ENCODE results near the gene FIBP. TPM values are rescaled to one million over a fixed set of nuclear protein-coding genes. Genes with fewer than 3 reads are reported as not detected.
A peak's percentile ranks its signal among the peaks of the same experiment; 100 is the strongest.
"Not testable (repeated sequence)": the region's sequence is repeated elsewhere in the genome, so short reads cannot be mapped to it uniquely, and the experiment has no call there.

FIBP gene
- total RNA-seq, 2 experiments from 2014 or later, result 95.4 to 121 TPM

DNA sequence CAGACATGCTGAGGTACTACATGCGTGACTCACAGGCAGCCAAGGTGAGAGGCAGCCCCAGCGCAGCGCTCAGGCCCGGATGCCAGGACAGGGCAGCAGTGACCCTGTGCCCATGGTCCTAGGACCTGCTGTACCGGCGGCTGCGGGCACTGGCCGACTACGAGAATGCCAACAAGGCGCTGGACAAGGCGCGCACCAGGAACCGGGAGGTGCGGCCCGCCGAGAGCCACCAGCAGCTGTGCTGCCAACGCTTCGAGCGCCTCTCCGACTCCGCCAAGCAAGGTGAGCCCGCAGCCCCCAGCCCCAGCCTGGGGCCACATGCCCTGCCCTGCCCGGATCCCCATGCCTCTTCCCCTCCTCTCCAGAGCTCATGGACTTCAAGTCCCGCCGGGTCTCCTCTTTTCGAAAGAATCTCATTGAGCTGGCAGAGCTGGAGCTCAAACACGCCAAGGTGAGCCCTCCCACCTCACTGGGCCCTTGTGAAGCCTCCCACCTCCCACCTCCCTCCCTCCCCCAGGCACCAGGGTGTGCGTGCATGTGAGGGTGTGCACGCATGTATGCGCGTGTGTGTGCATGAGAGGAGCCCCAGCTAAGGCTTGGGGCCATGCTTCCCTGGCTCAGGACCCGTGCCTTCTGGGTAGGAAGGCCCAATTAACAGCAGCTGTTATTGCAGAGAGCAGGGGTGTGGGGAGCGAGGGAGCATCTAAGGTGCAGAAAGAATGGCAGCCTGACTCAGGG is 35.6 kb downstream of the FIBP start:
- peaks cover 53% of the 10 kb centered on the region for H3K36me3 Mint-ChIP-seq (ENCODE audit: low read depth)
- H3K27ac Mint-ChIP-seq, result no peak overlapping the region
- peaks cover 26% of the 10 kb centered on the region for H3K4me1 Mint-ChIP-seq
- intact Hi-C loops (cut with DNase I, micrococcal nuclease), result no loop called here
- DNase-seq (no peak), ATAC-seq (no peak)
- no peaks in the 10 kb centered on the region for H3K27me3 Mint-ChIP-seq
- POLR2A ChIA-PET, result interaction anchor here (0.6 to 1.4 kb wide), 7 partner anchors 19 to 317 kb away, joined by 3 to 4 read pairs (median 3); partner anchors contain the start of gene SNX32
- peaks cover 3% of the 10 kb centered on the region for H3K9me3 Mint-ChIP-seq (ENCODE audit: low read depth)
- CTCF ChIA-PET, result interaction anchor here (0.8 to 2.0 kb wide), 8 partner anchors 7 to 189 kb away, joined by 3 to 14 read pairs (median 3); partner anchors contain the start of genes BANF1 and MUS81
- H3K4me3 Mint-ChIP-seq, result no peak overlapping the region

DNA sequence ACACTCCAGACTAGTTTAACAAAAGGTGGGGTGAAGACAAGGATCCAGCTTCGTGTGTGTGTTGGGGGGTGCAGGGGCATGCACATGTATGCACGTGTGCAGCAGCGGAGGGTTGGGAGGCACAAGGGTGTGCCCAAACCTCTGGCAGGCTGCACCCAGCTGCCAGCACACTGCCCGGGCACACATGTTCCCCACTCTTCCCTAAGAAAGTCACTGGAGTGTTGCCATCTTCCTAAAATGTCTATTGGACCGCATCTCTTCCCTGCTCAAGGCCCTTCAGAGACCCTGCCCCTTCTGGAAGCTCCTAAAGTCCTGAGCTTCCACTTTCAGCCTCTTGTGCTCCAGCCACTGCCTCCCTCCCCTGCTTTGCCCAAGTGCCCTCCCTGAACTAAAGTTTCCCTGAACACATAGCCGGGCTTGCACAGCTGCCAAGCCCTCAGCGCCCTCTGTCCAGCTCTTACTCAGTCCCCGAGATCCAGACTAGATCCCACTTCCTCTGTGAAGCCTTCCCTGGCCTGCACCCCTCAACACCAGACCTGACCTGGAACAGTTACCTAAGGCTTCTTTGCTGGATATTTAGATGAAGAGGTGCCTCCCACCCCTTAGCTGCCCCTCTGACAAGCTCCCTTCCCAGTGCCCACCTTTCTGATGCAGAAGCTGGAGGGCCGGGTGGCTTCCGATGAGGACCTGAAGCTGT is 36.3 kb downstream of the FIBP start:
- Mint-ChIP-seq H3K36me3 (ENCODE audit: low read depth) (peaks cover 53% of the 10 kb centered on the region), H3K4me3 (no peak overlapping the region), H3K9me3 (ENCODE audit: low read depth) (peaks cover 3% of the 10 kb centered on the region), H3K27ac (no peak overlapping the region), H3K27me3 (no peaks in the 10 kb centered on the region), H3K4me1 (peaks cover 26% of the 10 kb centered on the region)
- no peak for DNase-seq
- ATAC-seq, result no peak
- intact Hi-C loops (cut with DNase I, micrococcal nuclease), result no loop called here
- CTCF ChIA-PET, result interaction anchor here (0.6 to 2.0 kb wide), 12 partner anchors 8 to 224 kb away, joined by 3 to 14 read pairs (median 3); partner anchors contain the start of genes BANF1 and MUS81
- POLR2A ChIA-PET, result interaction anchor here (0.8 to 1.4 kb wide), 7 partner anchors 9 to 316 kb away, joined by 3 to 6 read pairs (median 3); partner anchors contain the start of gene SNX32

DNA sequence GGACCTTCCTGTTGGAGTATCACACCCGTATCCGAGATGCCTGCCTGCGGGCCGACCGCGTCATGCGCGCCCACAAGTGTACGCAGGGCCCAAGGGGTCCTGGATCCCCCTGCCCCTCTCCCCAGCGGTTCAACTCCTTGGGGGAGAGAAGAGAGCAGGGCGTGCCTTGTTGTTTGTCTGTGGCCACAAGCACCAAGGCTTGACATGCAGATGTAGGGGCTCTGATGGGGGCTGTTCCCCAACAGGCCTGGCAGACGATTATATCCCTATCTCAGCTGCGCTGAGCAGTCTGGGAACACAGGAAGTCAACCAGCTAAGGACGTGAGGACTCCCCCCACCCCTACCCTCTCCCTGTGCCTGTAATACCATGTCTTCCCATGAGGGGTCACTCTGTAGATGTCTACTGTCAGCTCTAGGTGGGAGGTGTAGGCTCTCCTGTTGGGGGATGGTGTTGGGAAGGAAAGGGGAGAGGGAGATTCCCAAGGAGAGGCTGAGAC is 37.1 kb downstream of the FIBP start:
- Mint-ChIP-seq H3K4me3 (no peak overlapping the region), H3K27me3 (no peaks in the 10 kb centered on the region), H3K4me1 (peaks cover 19% of the 10 kb centered on the region), H3K36me3 (ENCODE audit: low read depth) (peaks cover 45% of the 10 kb centered on the region), H3K9me3 (ENCODE audit: low read depth) (peaks cover 3% of the 10 kb centered on the region), H3K27ac (no peak overlapping the region)
- DNase-seq, result no peak
- ChIA-PET CTCF (interaction anchor here (0.5 to 3.1 kb wide), 11 partner anchors 9 to 1383 kb away, joined by 3 to 14 read pairs (median 3); partner anchors contain the start of gene MUS81), POLR2A (interaction anchor here (1.2 to 2.5 kb wide), 4 partner anchors 8 to 107 kb away, joined by 3 to 8 read pairs (median 4); no protein-coding TSS in a partner anchor)
- intact Hi-C loops (cut with DNase I, micrococcal nuclease), result no loop called here
- peak; percentile 45 for ATAC-seq

DNA sequence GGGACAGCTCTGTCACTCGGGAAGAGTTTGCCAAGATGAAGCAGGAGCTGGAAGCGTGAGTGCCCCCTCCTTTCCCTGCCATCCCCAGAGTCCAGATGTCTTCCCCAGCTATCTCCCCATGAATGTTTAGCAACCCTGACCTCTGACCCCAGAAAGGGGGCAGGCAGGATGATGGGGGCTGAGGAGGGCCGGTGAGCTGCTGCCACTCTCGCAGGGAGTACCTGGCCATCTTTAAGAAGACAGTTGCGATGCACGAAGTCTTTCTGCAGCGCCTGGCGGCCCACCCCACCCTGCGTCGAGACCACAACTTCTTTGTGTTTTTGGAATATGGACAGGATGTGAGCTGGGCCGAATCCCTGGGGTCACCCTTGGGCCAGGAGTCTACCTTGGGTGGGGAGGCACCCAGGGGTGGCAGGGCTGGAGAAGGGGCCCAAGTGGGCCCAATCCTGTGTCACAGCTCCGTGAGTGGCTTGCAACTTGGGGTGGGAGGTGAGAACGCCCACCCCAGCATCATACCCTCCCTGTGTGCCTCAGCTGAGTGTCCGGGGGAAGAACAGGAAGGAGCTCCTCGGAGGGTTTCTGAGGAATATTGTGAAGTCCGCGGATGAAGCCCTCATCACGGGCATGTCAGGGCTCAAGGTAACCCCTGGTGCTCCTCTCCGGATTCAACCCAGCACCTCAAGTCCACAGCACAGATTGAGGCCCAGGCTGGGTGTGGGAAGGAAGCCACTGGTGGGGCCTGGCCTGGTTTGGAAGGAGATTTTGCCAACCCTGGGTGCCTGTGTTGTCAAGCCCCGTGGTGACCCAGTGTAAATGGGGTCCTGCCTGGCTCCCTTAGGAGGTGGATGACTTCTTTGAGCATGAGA is 37.8 kb downstream of the FIBP start:
- ChIA-PET CTCF (interaction anchor here (0.5 to 3.1 kb wide), 10 partner anchors 9 to 1383 kb away, joined by 3 to 14 read pairs (median 4); partner anchors contain the start of genes KAT5 and MUS81), POLR2A (interaction anchor here (1.3 to 2.5 kb wide), 2 partner anchors 9 to 11 kb away, joined by 6 to 8 read pairs; no protein-coding TSS in a partner anchor)
- no peak for DNase-seq
- H3K27ac Mint-ChIP-seq, result no peak overlapping the region
- H3K36me3 Mint-ChIP-seq (ENCODE audit: low read depth), result peaks cover 38% of the 10 kb centered on the region
- intact Hi-C loops (cut with DNase I, micrococcal nuclease), result no loop called here
- no peak overlapping the region for H3K4me3 Mint-ChIP-seq
- peaks cover 12% of the 10 kb centered on the region for H3K4me1 Mint-ChIP-seq
- no peaks in the 10 kb centered on the region for H3K27me3 Mint-ChIP-seq
- no peak for ATAC-seq
- H3K9me3 Mint-ChIP-seq (ENCODE audit: low read depth), result peaks cover 3% of the 10 kb centered on the region

DNA sequence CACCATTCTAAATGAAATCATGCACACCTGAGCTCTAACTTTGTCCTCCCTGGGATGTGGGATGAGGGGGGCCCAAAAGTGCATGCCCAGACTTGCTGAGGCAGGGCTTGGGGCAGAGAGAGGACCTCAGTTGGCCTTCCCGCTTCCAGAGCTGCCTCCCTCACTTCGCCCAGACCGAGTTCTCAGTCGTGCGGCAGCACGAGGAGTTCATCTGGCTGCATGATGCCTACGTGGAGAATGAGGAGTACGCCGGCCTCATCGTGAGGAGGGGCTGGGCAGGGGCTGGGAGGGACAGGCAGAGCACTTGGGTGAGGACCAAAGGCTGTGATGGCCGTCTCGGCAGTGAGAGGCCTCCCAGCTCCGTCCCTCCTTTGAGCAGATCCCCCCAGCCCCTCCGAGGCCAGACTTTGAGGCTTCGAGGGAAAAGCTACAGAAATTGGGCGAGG is 38.5 kb downstream of the FIBP start:
- ATAC-seq (no peak), DNase-seq (no peak)
- Mint-ChIP-seq H3K9me3 (ENCODE audit: low read depth) (peaks cover 3% of the 10 kb centered on the region), H3K4me1 (peaks cover 7% of the 10 kb centered on the region), H3K4me3 (no peak overlapping the region), H3K36me3 (ENCODE audit: low read depth) (peaks cover 34% of the 10 kb centered on the region), H3K27me3 (no peaks in the 10 kb centered on the region), H3K27ac (no peak overlapping the region)
- ChIA-PET POLR2A (interaction anchor here (2.5 kb wide), 1 partner anchor 9 kb away, joined by 8 read pairs; no protein-coding TSS in a partner anchor), CTCF (interaction anchor here (1.1 to 3.1 kb wide), 6 partner anchors 10 to 197 kb away, joined by 3 to 11 read pairs (median 6); partner anchors contain the start of genes KAT5 and MUS81)
- intact Hi-C loops (cut with DNase I, micrococcal nuclease), result no loop called here

DNA sequence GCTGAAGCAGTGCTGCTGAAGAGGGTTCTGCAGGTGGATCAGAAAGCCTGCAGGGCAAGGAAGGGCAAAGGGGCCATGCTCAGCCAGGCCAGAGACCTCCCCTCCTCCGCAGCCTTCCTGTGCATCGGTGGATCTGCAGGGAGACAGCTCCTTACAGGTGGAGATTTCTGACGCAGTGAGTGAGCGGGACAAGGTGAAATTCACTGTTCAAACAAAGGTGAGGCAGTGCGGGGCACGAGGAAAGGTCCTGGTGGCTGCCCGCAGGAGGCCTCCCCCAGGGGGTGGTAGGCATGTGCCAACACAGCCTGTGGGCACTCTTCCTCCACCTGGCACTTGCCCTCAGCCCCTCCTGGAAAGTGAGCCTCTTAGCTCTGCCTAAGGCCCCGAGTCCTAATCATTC is 38.9 kb downstream of the FIBP start:
- H3K9me3 Mint-ChIP-seq (ENCODE audit: low read depth), result peaks cover 3% of the 10 kb centered on the region
- intact Hi-C loops (cut with DNase I, micrococcal nuclease), result no loop called here
- ATAC-seq (no peak), DNase-seq (no peak)
- no peaks in the 10 kb centered on the region for H3K27me3 Mint-ChIP-seq
- H3K4me1 Mint-ChIP-seq, result peaks cover 2% of the 10 kb centered on the region
- H3K4me3 Mint-ChIP-seq, result no peak overlapping the region
- H3K36me3 Mint-ChIP-seq (ENCODE audit: low read depth), result peaks cover 29% of the 10 kb centered on the region
- CTCF ChIA-PET, result interaction anchor here (0.9 to 3.1 kb wide), 6 partner anchors 10 to 196 kb away, joined by 3 to 11 read pairs (median 6); partner anchors contain the start of genes KAT5 and MUS81
- POLR2A ChIA-PET, result interaction anchor here (2.5 kb wide), 1 partner anchor 10 kb away, joined by 8 read pairs; no protein-coding TSS in a partner anchor
- no peak overlapping the region for H3K27ac Mint-ChIP-seq

DNA sequence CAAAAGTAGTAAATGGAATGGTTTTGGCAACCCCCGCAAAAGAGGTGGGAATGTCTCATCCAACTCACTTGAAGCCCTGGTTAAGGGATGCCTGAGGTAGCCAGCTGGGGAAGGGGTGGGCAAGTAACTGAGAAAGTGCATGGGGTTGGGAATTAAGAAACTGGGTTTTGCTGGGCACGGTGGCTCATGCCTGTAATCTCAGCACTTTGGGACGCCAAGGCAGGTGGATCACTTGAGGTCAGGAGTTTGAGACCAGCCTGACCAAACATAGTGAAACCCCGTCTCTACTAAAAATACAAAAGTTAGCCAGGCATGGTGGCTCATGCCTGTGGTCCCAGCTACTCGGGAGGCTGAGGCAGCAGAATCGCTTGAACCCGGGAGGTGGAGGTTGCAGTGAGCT is 39.6 kb downstream of the FIBP start:
- peaks cover 23% of the 10 kb centered on the region for H3K36me3 Mint-ChIP-seq (ENCODE audit: low read depth)
- H3K4me1 Mint-ChIP-seq; DNase-seq; H3K9me3 Mint-ChIP-seq (ENCODE audit: low read depth); intact Hi-C loops (cut with DNase I, micrococcal nuclease); H3K27me3 Mint-ChIP-seq; ATAC-seq; H3K27ac Mint-ChIP-seq; H3K4me3 Mint-ChIP-seq: not testable (repeated sequence)
- CTCF ChIA-PET, result interaction anchor here (0.7 to 3.1 kb wide), 8 partner anchors 11 to 195 kb away, joined by 3 to 11 read pairs (median 4); partner anchors contain the start of gene MUS81
- POLR2A ChIA-PET, result interaction anchor here (2.5 kb wide), 1 partner anchor 10 kb away, joined by 8 read pairs; no protein-coding TSS in a partner anchor

DNA sequence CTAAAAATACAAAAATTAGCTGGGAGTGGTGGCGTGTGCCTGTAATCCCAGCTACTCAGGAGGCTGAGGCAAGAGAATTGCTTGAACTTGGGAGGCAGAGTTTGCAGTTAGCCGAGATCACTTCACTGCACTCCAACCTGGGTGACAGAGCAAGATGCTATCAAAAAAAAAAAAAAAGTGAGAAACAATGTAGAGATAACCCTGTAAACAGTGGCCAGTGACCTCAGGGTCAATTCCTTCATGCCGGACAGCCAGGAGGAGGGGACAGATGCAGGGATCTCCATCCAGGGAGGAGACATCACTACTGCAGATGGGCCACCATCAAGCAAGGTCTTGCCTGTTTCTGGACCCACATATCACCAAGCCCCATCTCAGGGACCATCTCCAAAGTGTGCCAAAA is 40.5 kb downstream of the FIBP start:
- intact Hi-C loops (cut with DNase I, micrococcal nuclease), result no loop called here
- peaks cover 15% of the 10 kb centered on the region for H3K36me3 Mint-ChIP-seq (ENCODE audit: low read depth)
- no peaks in the 10 kb centered on the region for H3K27me3 Mint-ChIP-seq
- no peak for DNase-seq
- H3K9me3 Mint-ChIP-seq (ENCODE audit: low read depth), result peaks cover 3% of the 10 kb centered on the region
- ChIA-PET POLR2A (interaction anchor here (0.6 kb wide), 1 partner anchor 791 kb away, joined by 4 read pairs; the partner anchor contains the start of gene RBM4), CTCF (interaction anchor here (0.8 to 1.6 kb wide), 7 partner anchors 15 to 234 kb away, joined by 3 to 5 read pairs (median 4); partner anchors contain the start of gene FIBP)
- no peak for ATAC-seq
- no peak overlapping the region for H3K27ac Mint-ChIP-seq
- no peaks in the 10 kb centered on the region for H3K4me1 Mint-ChIP-seq
- H3K4me3 Mint-ChIP-seq, result no peak overlapping the region

DNA sequence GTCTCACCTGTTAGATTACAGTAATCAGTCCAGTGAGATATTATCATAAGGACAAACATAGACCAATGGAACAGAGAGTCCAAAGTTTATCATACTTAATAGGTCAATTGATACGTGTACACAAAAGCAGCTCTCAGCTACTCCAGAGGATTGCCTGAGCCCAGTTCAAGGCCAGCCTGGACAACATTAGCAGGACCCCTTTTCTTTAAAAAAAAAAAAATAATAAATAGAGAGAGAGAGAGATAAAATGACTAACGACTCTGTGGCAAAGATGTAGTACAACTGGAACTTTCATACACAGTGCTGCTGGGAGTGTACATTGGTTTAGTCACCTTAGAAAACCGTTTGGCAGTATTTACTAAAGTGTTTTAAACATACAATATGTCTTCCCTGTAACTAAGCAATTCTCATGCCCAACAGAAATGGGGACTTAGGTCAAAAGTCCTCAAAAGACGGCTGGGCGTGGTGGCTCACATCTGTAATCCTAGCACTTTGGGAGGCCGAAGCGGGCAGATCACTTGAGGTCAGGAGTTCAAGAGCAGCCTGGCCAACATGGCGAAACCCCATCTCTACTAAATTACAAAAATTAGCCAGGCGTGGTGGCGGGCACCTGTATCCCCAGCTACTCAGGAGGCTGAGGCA is 43.9 kb downstream of the FIBP start:
- ChIA-PET POLR2A (no interaction called here), CTCF (interaction anchor here (0.5 to 1.6 kb wide), 9 partner anchors 8 to 75 kb away, joined by 3 to 5 read pairs (median 4); partner anchors contain the start of gene CCDC85B)
- H3K9me3 Mint-ChIP-seq (ENCODE audit: low read depth), result no peaks in the 10 kb centered on the region
- H3K4me3 Mint-ChIP-seq, result no peak overlapping the region
- H3K4me1 Mint-ChIP-seq, result no peaks in the 10 kb centered on the region
- no peaks in the 10 kb centered on the region for H3K36me3 Mint-ChIP-seq (ENCODE audit: low read depth)
- no peaks in the 10 kb centered on the region for H3K27me3 Mint-ChIP-seq
- DNase-seq (no peak), ATAC-seq (no peak)
- intact Hi-C loops (cut with DNase I, micrococcal nuclease), result no loop called here
- no peak overlapping the region for H3K27ac Mint-ChIP-seq

DNA sequence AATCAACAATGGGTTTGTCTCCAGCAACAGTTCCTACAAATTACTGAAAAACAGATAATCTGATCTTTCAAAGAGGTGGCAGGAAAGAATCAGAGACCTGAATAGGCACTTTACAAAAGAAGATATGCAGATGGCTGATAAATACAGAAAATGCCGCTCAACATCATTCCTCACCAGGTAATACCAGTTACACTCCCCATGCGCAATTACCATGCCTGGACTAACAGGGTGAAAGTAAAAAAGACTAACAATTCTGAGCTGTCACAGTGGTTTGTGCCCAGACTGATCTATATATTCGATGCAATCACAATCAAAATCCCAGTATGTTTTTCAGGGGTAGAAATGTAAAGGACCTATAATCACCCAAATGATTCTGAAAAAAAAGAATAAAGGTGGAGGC is 44.5 kb downstream of the FIBP start:
- intact Hi-C loops (cut with DNase I, micrococcal nuclease), result no loop called here
- Mint-ChIP-seq H3K9me3 (ENCODE audit: low read depth) (no peaks in the 10 kb centered on the region), H3K27me3 (no peaks in the 10 kb centered on the region), H3K4me3 (no peak overlapping the region), H3K4me1 (no peaks in the 10 kb centered on the region), H3K36me3 (ENCODE audit: low read depth) (no peaks in the 10 kb centered on the region), H3K27ac (no peak overlapping the region)
- DNase-seq (no peak), ATAC-seq (no peak)
- CTCF ChIA-PET, result interaction anchor here (0.9 to 1.5 kb wide), 6 partner anchors 8 to 27 kb away, joined by 3 to 5 read pairs (median 4); no protein-coding TSS in a partner anchor
- POLR2A ChIA-PET, result no interaction called here

All from activated CD4-positive, alpha-beta T cell treated with anti-CD3 and anti-CD28 coated beads for 36 hours (primary cell).